ENCODE data around the gene ZMPSTE24.

ZMPSTE24 gene

GRCh38 chr1:40257313-40257687 lies 736 bp upstream of the ZMPSTE24 start:
- DNase-seq (ENCODE audit: low spot score) = no peak
- TF ChIP-seq CTCF (IDR thresholded peaks at IDR 0.05; ENCODE audit: poor library complexity, severe bottlenecking) = no peak
- Histone ChIP-seq H3K27me3 (ENCODE audit: insufficient read depth, poor library complexity, severe bottlenecking) (no peaks in the 10 kb centered on the region), H3K9me3 (ENCODE audit: severe bottlenecking) (no peaks in the 10 kb centered on the region), H3K27ac (ENCODE audit: poor library complexity, severe bottlenecking) (peak overlapping the region; percentile 93), H3K4me3 (ENCODE audit: severe bottlenecking) (peak overlapping the region; percentile 80), H3K4me1 (ENCODE audit: insufficient read depth, poor library complexity, severe bottlenecking) (peaks cover 12% of the 10 kb centered on the region), H3K36me3 (ENCODE audit: low read depth) (peaks cover 29% of the 10 kb centered on the region)
- peak; percentile 3; the same call in 2 of the 3 replicates for ATAC-seq (ENCODE audit: low read depth)

GRCh38 chr1:40258445-40258769 lies 371 bp downstream of the ZMPSTE24 start:
- Histone ChIP-seq H3K9me3 (ENCODE audit: severe bottlenecking) (no peaks in the 10 kb centered on the region), H3K27me3 (ENCODE audit: insufficient read depth, poor library complexity, severe bottlenecking) (no peaks in the 10 kb centered on the region), H3K4me1 (ENCODE audit: insufficient read depth, poor library complexity, severe bottlenecking) (peaks cover 12% of the 10 kb centered on the region), H3K36me3 (ENCODE audit: low read depth) (peaks cover 40% of the 10 kb centered on the region), H3K27ac (ENCODE audit: poor library complexity, severe bottlenecking) (peak overlapping the region; percentile 93), H3K4me3 (ENCODE audit: severe bottlenecking) (peak overlapping the region; percentile 80)
- no peak for ATAC-seq (ENCODE audit: low read depth)
- no peak for DNase-seq (ENCODE audit: low spot score)
- TF ChIP-seq CTCF (IDR thresholded peaks at IDR 0.05; ENCODE audit: poor library complexity, severe bottlenecking) = no peak

GRCh38 chr1:40264354-40264781 lies 6.3 kb downstream of the ZMPSTE24 start:
- no peak for ATAC-seq (ENCODE audit: low read depth)
- peaks cover 7% of the 10 kb centered on the region for H3K4me1 ChIP-seq (ENCODE audit: insufficient read depth, poor library complexity, severe bottlenecking)
- no peaks in the 10 kb centered on the region for H3K9me3 ChIP-seq (ENCODE audit: severe bottlenecking)
- no peak overlapping the region for H3K27ac ChIP-seq (ENCODE audit: poor library complexity, severe bottlenecking)
- H3K4me3 ChIP-seq (ENCODE audit: severe bottlenecking) = no peak overlapping the region
- DNase-seq (ENCODE audit: low spot score) = no peak
- no peak for TF ChIP-seq CTCF (IDR thresholded peaks at IDR 0.05; ENCODE audit: poor library complexity, severe bottlenecking)
- H3K27me3 ChIP-seq (ENCODE audit: insufficient read depth, poor library complexity, severe bottlenecking) = no peaks in the 10 kb centered on the region
- peaks cover 88% of the 10 kb centered on the region for H3K36me3 ChIP-seq (ENCODE audit: low read depth)

GRCh38 chr1:40265298-40265697 lies 7.3 kb downstream of the ZMPSTE24 start:
- H3K36me3 ChIP-seq (ENCODE audit: low read depth) = peaks cover 92% of the 10 kb centered on the region
- no peak overlapping the region for H3K27ac ChIP-seq (ENCODE audit: poor library complexity, severe bottlenecking)

More at GRCh38 chr1:40265298-40265697, 7.3 kb downstream of the ZMPSTE24 start:
- no peak for DNase-seq (ENCODE audit: low spot score)
- peaks cover 7% of the 10 kb centered on the region for H3K4me1 ChIP-seq (ENCODE audit: insufficient read depth, poor library complexity, severe bottlenecking)
- no peak for ATAC-seq (ENCODE audit: low read depth)
- no peaks in the 10 kb centered on the region for H3K9me3 ChIP-seq (ENCODE audit: severe bottlenecking)
- H3K4me3 ChIP-seq (ENCODE audit: severe bottlenecking) = no peak overlapping the region
- H3K27me3 ChIP-seq (ENCODE audit: insufficient read depth, poor library complexity, severe bottlenecking) = no peaks in the 10 kb centered on the region
- TF ChIP-seq CTCF (IDR thresholded peaks at IDR 0.05; ENCODE audit: poor library complexity, severe bottlenecking) = no peak
